Stimulated activated CD4-positive, alpha-beta T cell treated with anti-CD3 and anti-CD28 coated beads, Interleukin-1b, Interleukin-23, amount 100 ng/mL, for 48 hours (primary cell): ENCODE measurements around the gene SMCHD1.
"Not testable (repeated sequence)": the region's sequence is repeated elsewhere in the genome, so short reads cannot be mapped to it uniquely, and the experiment has no call there.

Experiments
- DNase-seq: peaks from one replicate; pipeline ENCODE4 v3.0.0-alpha.2; 2020

Gene SMCHD1

DNA sequence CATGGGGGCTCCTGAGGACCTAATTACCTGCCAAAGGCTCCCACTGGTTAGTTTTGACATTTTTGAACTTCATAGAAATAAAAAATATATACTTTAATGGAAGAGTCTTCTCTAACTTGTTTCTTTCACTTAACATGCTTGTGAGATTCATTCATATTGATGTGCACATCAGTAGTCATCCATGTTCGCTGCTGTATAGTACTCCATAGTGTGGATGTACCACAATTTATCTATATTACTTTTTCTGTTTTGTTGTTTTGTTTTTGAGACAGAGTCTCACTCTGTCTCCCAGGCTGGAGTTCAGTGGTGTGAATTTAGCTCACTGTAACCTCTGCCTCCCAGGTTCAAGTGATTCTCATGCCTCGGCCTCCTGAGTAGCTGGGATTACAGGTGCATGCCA, 168.4 kb downstream of the SMCHD1 start:
- DNase-seq, result no peak

DNA sequence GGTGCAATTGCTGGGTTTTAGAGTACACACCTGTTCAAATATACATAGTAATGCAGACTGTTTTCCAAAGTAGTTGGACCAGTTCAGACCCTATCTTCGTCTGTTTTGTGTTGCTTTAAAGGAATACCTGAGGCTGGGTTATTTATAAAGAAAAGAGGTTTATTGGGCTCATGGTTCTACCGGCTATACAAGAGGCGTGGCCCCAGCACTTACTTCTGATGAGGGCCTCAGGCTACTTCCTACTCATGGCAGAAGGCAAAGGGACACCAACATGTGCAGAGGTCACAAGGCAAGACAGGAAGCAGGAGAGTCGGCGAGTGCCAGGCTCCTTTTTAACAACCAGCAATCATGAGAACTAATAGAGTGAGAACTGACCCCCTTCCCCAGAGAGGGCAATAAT, 169.3 kb downstream of the SMCHD1 start:
- DNase-seq, result no peak

DNA sequence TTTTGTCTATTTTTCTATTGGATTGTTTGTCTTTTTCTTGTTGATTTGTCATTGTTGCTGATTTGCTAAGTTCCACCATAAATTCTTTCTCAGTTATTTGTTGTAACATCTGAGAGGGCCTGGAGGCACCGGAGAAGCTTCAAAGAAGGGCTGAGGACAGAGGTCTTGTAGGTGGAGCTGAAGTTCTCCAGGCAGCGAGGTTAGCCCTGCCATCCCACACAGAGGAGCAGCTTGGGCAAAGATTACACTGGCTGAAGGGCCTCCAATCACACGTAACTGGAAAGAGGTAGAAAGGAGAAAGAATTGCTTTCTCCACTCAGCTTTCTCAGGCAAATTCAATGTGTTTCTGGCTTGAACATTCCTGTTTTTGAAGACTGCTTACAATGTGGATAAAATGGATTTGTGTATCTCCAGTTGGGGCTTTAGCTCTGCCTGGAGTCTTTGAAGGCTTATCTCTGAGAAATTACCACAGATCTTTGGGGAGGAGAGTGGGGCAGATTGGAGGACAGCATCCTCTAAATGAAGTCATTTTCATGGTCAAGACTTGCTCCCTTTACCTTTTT, 170.2 kb downstream of the SMCHD1 start:
- DNase-seq, result no peak

DNA sequence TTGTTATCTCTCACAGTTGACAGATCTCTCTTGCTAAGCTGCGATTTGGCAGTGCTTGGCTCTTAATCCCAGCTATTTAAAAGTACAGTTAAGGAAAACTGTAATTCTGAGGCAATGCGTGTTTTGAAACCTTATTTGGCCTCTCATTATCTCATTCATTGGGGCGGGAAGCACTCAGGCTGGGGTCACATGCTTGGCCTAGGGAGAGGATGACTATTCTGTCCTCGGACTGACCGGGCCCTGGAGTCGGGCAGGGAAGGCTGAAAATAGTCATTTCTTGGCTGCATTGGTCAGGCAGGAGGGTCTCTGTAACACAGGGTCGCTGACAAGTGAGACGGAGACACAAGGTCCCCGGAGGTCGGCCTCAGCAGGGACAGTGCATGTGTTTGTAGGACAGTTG, 171.1 kb downstream of the SMCHD1 start:
- no peak for DNase-seq

DNA sequence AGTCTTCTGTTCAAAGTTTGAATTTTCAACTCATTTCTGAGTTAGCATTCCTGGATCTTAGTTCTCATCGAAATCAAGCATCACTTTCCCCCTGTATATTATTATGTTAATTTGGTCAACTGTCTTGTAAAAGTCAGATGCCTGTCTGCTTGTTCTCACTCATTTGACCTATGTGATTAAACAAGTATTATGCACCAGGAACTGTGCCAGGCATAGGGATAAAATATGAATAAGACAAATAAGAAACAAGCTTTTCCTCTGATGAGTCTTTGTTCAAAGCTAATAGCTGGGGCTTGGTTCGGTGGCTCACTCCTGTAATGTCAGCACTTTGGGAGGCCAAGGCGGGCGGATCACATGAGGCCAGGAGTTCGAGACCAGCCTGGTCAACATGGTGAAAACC, 171.5 kb downstream of the SMCHD1 start:
- DNase-seq, result no peak

DNA sequence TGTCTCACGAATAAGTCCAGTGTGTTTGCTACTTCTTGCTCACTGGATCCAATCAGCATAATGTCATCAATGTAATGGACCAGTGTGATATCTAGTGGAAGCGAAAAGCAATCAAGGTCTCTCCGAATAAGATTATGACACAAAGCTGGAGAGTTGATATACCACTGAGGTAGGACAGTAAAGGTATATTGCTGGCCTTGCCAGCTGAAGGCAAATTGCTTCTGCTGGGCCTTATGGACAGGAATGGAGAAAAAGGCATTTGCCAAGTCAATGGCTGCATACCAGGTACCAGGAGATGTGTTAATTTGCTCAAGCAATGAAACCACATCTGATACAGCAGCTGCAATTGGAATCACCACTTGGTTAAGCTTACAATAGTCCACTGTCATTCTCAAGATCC, 180.6 kb downstream of the SMCHD1 start:
- not testable (repeated sequence) for DNase-seq

DNA sequence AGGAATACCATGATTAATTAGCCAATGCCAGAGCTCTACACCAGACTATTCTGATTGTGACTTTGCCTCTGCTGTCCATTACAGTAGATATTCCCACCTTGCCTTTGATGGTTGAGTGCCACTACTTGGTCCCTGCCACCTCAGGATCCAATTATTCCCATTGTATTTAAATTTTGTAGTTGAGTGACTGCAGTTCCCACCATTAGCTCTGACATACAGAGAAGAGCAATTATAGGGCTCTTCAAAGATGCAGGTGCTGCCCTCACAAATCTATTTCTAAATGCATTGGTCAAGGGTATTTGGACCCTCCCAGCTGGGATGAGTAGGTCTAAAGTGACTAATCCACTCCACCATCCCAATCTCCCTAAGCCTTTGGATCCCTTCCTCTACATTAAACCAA, 181.8 kb downstream of the SMCHD1 start:
- not testable (repeated sequence) for DNase-seq

DNA sequence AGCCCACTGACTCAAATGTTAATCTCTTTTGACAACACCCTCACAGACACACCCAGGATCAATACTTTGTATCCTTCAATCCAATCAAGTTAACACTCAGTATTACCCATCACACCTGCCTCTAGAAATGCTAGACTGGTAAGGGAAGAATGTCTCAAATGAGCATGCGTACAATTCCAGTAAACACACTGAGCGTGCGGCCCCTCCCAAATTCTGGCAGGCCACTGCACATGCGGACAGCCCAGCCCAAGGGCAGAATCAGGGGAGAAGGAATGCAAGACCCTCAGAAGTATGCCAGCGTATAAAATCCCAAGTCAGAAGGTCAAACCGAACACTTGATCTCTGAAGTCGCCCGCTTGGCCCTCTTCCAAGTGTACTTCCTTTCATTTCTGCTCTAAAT, 183.7 kb downstream of the SMCHD1 start:
- no peak for DNase-seq

DNA sequence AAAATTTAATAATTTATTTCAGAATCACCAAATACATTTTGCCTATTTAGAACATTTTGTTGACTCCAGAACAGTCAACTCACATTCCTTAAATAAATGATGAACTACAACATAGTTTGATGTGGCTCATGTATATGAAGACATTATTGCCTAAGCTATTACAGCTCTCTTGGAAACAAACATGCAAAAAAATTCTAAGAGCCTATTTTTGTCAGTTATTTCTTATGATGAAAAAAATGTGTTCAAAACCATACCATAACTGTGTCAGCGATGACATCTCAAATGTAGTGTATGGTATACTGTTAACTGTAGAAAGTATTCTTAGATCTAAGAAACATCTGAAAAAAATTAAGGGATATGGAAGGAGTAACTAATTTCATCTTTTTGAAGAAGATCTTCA, 185.0 kb downstream of the SMCHD1 start:
- DNase-seq, result no peak

DNA sequence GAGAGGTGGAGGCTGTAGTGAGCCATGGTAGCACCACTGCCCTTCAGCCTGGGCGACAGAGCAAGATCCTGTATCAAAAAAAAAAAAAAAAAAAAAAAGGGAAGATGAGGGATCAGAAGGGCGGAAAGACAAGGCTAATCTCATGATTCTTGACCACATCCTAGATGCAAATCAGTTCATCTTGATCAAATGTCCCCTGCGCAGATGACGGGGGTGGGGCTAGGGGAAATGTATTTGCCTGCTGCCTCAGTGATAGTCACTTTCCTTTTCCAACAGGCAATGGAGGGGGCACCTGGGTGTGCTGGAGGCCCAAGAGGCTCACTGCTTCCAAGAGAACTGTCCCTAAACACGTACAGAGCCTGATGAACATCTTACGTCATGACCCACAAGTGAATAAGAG, 187.6 kb downstream of the SMCHD1 start:
- no peak for DNase-seq

DNA sequence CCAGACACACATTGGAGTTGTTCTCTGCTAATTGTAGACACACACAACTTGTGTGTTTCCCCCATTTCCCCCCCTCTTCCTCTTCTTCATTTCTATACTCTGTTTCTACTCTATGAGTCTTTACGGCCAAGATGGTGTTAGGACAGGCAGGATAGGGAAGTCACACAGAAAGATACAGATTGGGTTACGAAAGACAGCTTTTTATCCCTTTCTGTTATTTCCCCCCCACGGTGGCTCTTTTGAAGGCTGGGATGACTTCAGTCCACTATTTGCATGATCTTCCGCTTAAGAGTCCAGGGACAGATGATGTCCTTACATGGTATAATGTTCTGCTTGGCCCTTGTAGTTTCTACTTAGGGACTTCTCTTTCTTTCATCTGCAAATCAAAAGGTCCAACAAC, 189.6 kb downstream of the SMCHD1 start:
- DNase-seq, result no peak

DNA sequence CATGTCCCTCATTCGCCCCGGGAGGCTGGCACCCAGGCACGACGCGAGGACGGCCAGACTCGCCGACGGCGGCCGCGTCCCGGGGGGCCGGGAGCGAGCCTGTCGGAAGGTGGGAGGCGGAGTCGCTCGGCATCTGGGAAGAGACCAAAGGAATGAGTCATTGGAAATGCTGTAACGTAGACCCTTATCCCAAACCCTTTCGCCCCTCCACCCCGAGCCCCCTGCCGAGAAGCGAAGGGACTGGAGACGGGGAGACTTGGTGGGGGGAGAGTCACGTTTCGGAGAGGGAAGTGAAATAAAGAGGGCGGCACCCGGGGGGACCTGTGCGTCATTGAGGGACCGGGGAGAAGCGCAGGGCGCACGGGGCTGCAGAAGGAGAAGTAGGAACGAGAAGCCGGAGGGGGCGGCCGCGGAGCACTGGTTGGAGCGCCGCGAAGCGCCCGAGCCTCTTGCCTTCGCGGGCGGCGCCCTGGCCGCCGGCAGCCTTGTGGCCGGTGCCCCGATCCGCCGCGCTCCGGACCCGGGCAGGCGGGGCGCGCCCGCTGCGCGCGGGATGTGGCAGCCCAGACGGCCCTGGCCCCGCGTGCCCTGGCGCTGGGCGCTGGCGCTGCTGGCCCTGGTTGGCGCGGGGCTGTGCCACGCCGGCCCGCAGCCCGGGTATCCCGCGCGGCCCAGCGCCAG, 191.2 kb downstream of the SMCHD1 start, which contains the start of gene EMILIN2:
TSS of gene EMILIN2 (plus strand) at position 371 of the 681 bp plus-strand sequence. CDS start at position 554, 183 bp downstream.
- DNase-seq, result peak; percentile 36

DNA sequence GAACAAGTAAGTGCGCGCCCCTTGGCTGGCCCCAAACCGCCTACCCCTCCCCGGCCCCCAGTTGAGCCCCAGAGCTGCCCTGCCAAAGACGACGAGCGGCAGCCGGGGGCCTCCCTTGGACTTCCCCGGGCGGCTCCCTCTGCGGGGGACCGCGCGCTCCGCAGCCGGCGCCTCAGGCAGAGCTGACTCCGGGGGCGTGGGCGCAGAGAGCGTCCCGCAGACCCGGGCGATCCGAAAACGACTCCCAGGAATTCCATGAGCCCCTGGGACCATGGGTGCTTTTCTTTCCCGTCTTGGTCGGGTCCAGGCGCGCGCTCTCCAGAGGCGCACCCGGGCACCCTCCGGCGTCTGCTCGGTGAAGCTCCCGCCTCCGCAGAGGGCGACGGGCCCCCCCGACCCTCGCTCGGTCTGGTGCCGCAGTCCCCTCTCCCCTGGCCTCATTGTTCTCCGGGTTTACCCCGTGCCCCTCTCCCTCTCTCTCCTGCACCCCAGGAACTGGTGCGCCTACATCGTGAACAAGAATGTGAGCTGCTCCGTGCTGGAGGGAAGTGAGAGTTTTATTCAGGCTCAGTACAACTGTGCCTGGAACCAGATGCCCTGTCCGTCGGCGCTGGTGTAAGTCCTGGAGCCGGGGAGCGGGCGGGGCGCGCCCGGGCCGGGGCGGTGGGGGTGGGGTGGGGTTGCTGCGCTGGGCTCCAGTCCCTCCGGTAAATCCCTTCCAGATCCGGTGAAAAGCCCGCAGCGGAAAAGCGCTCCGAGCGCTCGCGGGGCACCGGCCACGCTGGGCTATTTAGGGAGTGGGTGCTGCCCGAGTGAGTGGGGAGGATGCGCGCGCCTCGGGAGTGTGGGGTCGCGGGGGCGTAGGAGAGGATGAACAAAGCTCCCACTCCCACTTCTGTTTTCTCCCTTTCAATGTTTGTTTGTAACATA, 192.1 kb downstream of the SMCHD1 start:
- no peak for DNase-seq

DNA sequence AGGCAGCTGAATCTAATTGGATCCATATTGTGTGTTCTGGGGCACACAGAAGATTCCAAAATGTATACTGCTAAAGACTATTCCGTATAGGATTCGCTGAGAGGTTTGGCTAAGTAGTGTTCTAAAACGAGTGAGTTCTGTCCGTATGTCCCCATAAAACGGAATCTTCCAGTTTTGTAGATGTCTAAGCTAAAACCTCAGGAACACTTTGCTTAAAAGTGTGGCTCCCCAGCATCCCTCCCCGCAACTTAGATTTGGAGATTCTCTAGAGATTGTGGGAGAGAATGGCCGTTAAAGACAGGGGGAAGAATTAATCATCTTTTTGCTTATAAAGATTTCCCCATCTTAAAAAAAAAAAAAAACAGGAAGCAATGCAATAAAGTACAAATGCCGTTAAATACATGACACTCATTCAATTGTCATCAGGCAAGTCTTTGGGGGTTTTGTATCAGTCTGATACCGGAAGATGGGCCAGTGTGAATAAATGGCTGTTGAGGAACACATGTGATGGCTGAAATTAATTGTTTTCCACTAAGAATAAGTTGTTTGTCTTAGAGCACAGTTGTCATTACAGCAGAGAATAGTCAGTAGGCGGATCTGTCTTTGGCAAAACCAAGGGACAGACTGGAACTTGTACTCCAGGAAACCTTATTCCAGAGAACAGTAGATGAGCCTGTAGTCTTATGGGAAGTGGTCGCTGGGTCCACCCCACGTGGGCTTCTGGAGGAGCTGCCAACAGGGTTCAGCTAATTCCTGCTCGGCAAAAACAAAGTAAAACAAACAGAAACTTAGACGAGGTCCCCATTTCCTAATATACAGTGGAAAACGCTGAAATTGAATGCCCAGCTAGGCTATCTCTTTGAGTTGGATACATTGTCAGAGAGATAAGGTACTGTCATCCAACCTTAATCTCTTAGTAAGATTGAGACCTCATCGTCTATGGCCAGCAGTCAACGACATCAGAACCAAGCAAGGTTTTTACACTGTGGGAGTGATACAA, 193.0 kb downstream of the SMCHD1 start:
- DNase-seq, result no peak

DNA sequence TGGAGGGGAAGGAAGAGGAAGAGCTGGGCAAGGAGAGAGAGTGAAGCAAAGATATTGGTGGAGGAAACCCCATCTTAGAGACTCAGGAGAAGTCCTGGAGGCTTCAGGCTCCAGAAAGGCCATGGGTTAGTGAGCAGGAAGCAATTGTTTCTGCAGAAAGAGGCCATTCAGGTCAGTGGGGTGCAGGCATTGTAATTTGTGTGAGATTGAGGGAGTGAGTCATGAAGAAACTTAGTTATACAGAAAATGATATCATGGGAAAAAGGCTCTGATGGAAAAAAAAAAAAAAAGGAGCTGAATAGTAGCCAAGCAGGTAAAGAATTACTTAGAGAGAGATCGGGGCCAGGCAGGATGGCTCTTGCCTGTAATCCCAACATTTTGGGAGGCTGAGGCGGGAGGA, 195.3 kb downstream of the SMCHD1 start:
- DNase-seq, result no peak

DNA sequence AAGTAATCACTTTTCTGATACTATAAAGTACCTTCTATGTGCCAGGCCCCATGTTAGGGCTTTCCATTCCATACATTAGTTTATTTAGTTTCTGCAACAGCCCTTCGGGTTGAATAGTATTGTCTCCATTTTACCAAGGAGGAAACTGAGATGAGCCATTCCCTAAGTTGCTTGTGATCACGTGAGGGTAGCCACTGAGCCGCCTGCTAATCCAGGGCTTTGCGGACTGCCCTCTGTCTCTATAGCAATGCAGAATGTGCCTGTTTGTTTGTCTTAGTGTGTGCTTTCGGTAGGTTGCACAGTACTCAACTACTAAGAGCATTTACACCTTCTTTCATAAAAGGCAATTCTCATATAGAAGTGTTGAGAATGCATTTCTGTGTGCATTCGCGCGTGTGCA, 196.2 kb downstream of the SMCHD1 start:
- DNase-seq, result no peak

DNA sequence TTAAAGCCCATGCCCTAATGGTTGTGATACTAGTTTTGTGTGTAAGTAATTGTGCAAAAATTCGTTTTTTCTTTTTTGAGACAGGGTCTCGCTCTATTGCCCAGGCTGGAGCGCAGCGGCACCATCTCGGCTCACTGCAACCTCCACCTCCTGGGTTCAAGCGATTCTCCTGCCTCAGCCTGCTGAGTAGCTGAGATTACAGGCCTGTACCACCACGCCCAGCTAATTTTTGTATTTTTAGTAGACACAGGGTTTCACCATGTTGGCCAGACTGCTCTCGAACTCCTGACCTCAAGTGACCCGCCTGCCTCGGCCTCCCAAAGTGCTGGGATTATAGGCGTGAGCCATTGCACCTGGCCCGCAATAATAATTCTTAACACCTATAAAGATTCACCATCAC, 196.9 kb downstream of the SMCHD1 start:
- DNase-seq, result not testable (repeated sequence)

DNA sequence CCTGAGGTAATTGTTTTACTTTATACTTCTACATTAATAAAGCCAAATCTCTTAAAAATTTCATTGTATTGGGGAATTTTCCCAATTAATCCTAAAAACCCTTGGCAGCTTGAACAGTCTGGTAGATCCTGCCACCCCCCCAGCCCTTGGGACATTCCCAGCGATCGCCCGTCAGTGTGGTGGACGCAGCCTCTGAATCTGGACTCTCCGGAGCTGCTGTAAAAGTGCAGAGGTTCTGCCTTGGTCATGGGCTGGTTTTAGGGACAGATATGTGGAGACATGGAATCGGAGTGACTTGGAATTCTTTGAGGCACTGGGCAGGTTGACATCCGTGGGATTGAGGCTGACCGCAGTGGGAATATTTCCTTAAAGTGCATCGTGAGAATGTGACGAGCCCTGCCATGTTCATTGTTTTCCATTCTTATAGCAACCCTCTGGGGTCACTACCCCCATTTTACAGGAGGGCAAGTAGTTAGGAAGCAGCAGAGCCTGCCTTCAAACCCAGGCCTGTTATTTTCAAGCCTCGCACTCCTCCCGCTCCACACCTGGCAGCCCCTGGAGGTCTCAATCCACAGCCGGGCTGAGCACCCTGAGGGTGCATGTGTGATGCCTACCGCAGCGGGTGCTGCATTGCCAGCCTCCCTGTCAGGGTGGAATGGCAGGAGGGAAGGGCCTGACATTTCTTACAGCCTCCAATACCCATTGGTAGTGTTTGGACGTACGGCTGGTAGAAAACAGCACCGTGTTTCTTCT, 197.8 kb downstream of the SMCHD1 start:
- no peak for DNase-seq

DNA sequence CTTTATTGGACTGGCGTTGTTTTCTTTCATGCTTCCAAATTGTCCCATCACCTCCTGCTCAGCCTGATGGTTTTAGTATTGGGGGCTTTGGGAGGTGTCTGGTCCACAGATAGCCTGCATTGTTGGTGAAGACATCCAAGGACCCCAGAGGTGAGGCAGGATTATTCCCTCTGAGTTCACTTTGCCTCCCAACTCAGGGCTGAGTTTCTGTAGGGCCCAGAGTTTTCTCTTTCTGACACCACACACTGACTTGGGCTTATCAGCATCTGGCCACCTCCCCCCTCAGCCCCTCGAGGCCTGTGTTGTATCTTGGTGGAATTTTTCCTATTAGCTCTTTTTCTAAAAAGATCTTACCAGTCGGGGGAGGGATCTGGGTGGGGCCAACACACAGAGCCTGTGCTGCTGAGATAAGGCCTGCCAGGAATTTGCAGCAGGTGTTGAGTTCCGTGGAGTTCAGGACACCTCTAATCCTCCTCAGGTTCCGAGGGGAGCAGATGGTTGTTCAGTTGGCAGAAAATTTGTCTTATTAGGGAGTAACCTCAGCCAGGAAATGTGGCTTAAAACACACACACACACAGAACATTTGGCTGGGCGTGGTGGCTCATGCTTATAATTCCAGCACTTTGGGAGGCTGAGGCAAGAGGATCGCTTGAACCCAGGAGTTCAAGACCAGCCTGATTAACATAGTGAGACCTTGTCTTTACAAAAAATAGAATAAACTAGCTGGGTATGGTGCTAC, 198.6 kb downstream of the SMCHD1 start:
- DNase-seq, result no peak
